Measurements from ENCODE around the gene INPP5D.

The INPP5D gene

GRCh38 chr2:233227346-233227978 is 167.3 kb downstream of the INPP5D start:
- Histone ChIP-seq H3K27ac (ENCODE audit: low read depth, low read length) (no peak overlapping the region), H3K79me2 (ENCODE audit: control insufficient read depth, low read length) (no peaks in the 10 kb centered on the region), H3K36me3 (ENCODE audit: control insufficient read depth, low read length) (no peaks in the 10 kb centered on the region), H4K20me1 (ENCODE audit: control insufficient read depth, insufficient read depth, low read depth, low read length) (no peaks in the 10 kb centered on the region), H3K27me3 (ENCODE audit: control insufficient read depth, low read length) (no peaks in the 10 kb centered on the region), H3K4me2 (ENCODE audit: low read length) (no peak overlapping the region), H3K4me3 (ENCODE audit: low read length) (no peak overlapping the region), H3K4me1 (ENCODE audit: control insufficient read depth, low read length) (peaks cover 47% of the 10 kb centered on the region), H3F3A (ENCODE audit: control insufficient read depth, insufficient read depth) (0 out of 2 replicates have a peak, but pooled peaks cover 7% of the 10 kb centered on the region), H3K9me3 (ENCODE audit: control insufficient read depth, insufficient read depth, low read length) (no peaks in the 10 kb centered on the region), H3K9me2 (replicated peaks; ENCODE audit: control insufficient read depth, low read length) (no peaks in the 10 kb centered on the region)
- TF ChIP-seq, protein P1, sequence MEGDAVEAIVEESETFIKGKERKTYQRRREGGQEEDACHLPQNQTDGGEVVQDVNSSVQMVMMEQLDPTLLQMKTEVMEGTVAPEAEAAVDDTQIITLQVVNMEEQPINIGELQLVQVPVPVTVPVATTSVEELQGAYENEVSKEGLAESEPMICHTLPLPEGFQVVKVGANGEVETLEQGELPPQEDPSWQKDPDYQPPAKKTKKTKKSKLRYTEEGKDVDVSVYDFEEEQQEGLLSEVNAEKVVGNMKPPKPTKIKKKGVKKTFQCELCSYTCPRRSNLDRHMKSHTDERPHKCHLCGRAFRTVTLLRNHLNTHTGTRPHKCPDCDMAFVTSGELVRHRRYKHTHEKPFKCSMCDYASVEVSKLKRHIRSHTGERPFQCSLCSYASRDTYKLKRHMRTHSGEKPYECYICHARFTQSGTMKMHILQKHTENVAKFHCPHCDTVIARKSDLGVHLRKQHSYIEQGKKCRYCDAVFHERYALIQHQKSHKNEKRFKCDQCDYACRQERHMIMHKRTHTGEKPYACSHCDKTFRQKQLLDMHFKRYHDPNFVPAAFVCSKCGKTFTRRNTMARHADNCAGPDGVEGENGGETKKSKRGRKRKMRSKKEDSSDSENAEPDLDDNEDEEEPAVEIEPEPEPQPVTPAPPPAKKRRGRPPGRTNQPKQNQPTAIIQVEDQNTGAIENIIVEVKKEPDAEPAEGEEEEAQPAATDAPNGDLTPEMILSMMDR (IDR thresholded peaks at IDR 0.05; ENCODE audit: low read depth, low read length, poor library complexity, severe bottlenecking), result no peak

GRCh38 chr2:233228376-233228775 is 168.2 kb downstream of the INPP5D start:
- Histone ChIP-seq H3K27me3 (ENCODE audit: control insufficient read depth, low read length) (no peaks in the 10 kb centered on the region), H4K20me1 (ENCODE audit: control insufficient read depth, insufficient read depth, low read depth, low read length) (no peaks in the 10 kb centered on the region), H3K36me3 (ENCODE audit: control insufficient read depth, low read length) (no peaks in the 10 kb centered on the region), H3K4me2 (ENCODE audit: low read length) (no peak overlapping the region), H3K9me3 (ENCODE audit: control insufficient read depth, insufficient read depth, low read length) (no peaks in the 10 kb centered on the region), H3K79me2 (ENCODE audit: control insufficient read depth, low read length) (no peaks in the 10 kb centered on the region), H3F3A (ENCODE audit: control insufficient read depth, insufficient read depth) (0 out of 2 replicates have a peak, but pooled peaks cover 7% of the 10 kb centered on the region), H3K4me1 (ENCODE audit: control insufficient read depth, low read length) (peaks cover 38% of the 10 kb centered on the region), H3K27ac (ENCODE audit: low read depth, low read length) (no peak overlapping the region), H3K4me3 (ENCODE audit: low read length) (no peak overlapping the region), H3K9me2 (replicated peaks; ENCODE audit: control insufficient read depth, low read length) (no peaks in the 10 kb centered on the region)
- TF ChIP-seq, protein P1 (IDR thresholded peaks at IDR 0.05; ENCODE audit: low read depth, low read length, poor library complexity, severe bottlenecking), result no peak
- no peak for TF ChIP-seq EZH2phosphoT487 (IDR thresholded peaks at IDR 0.05; ENCODE audit: borderline replicate concordance, low read length)

DNA sequence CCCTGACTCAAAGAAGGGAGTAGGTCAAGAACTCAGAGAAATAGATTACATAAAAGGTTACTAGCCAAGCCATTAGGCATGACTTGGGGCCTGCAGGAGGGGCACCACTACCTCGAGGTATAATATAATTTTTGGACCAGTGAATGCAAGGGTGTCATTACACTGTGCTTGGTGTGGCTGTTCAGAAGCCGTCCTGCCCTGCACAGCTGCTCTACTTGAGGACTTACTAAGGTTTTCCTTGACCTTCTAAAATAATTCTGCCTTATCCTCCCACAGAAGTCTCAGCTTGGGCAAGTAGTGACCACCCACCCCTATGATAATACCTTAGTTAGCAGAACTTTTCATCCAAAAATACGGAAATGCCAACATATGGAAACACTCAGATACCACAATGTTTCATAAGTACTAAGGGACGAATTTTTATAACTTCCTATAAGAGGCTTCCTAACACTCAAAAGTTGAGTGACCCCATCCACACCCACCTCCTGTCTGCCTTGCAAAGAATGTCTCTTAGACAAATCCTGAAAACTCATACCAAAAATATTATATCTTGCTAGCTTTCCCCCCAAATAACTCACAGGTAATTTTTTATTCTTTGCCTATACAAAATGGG is 173.6 kb downstream of the INPP5D start:
- Histone ChIP-seq H3K4me2 (ENCODE audit: low read length) (no peak overlapping the region), H3K36me3 (ENCODE audit: control insufficient read depth, low read length) (no peaks in the 10 kb centered on the region), H3K27ac (ENCODE audit: low read depth, low read length) (no peak overlapping the region), H3K4me1 (ENCODE audit: control insufficient read depth, low read length) (no peaks in the 10 kb centered on the region), H3F3A (ENCODE audit: control insufficient read depth, insufficient read depth) (no peaks in the 10 kb centered on the region), H3K4me3 (ENCODE audit: low read length) (no peak overlapping the region), H3K9me2 (replicated peaks; ENCODE audit: control insufficient read depth, low read length) (no peaks in the 10 kb centered on the region), H3K27me3 (ENCODE audit: control insufficient read depth, low read length) (no peaks in the 10 kb centered on the region), H4K20me1 (ENCODE audit: control insufficient read depth, insufficient read depth, low read depth, low read length) (no peaks in the 10 kb centered on the region), H3K79me2 (ENCODE audit: control insufficient read depth, low read length) (no peaks in the 10 kb centered on the region), H3K9me3 (ENCODE audit: control insufficient read depth, insufficient read depth, low read length) (no peaks in the 10 kb centered on the region)
- TF ChIP-seq, protein P1 (IDR thresholded peaks at IDR 0.05; ENCODE audit: low read depth, low read length, poor library complexity, severe bottlenecking), result no peak
- no peak for TF ChIP-seq EZH2phosphoT487 (IDR thresholded peaks at IDR 0.05; ENCODE audit: borderline replicate concordance, low read length)

All from DOHH2 (cell line).